Measurements from ENCODE around the gene INPP4B. TPM values are rescaled to one million over a fixed set of nuclear protein-coding genes. Genes with fewer than 3 reads are reported as not detected.

INPP4B gene
- total RNA-seq, 1 donor from 2014 or later, result 4.9 TPM

GRCh38 chr4:142316025-142316424, 530.1 kb downstream of the INPP4B start:
- TF ChIP-seq, protein P1, sequence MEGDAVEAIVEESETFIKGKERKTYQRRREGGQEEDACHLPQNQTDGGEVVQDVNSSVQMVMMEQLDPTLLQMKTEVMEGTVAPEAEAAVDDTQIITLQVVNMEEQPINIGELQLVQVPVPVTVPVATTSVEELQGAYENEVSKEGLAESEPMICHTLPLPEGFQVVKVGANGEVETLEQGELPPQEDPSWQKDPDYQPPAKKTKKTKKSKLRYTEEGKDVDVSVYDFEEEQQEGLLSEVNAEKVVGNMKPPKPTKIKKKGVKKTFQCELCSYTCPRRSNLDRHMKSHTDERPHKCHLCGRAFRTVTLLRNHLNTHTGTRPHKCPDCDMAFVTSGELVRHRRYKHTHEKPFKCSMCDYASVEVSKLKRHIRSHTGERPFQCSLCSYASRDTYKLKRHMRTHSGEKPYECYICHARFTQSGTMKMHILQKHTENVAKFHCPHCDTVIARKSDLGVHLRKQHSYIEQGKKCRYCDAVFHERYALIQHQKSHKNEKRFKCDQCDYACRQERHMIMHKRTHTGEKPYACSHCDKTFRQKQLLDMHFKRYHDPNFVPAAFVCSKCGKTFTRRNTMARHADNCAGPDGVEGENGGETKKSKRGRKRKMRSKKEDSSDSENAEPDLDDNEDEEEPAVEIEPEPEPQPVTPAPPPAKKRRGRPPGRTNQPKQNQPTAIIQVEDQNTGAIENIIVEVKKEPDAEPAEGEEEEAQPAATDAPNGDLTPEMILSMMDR (IDR thresholded peaks at IDR 0.05; ENCODE audit: unreplicated experiment), result no peak
- Mint-ChIP-seq H3K9me3 (ENCODE audit: unreplicated experiment) (no peaks in the 10 kb centered on the region), H3K27me3 (ENCODE audit: unreplicated experiment) (no peaks in the 10 kb centered on the region), H3K4me1 (ENCODE audit: unreplicated experiment) (peaks cover 15% of the 10 kb centered on the region), H3K27ac (ENCODE audit: unreplicated experiment) (no peak overlapping the region), H3K36me3 (ENCODE audit: low read depth, unreplicated experiment) (peaks cover 4% of the 10 kb centered on the region), H3K4me3 (ENCODE audit: unreplicated experiment) (no peak overlapping the region)
- DNase-seq (ENCODE audit: low spot score), result no peak

- H3K27ac Mint-ChIP-seq (ENCODE audit: unreplicated experiment), result no peak overlapping the region
- peaks cover 15% of the 10 kb centered on the region for H3K4me1 Mint-ChIP-seq (ENCODE audit: unreplicated experiment)
- TF ChIP-seq, protein P1 (IDR thresholded peaks at IDR 0.05; ENCODE audit: unreplicated experiment), result no peak
- H3K9me3 Mint-ChIP-seq (ENCODE audit: unreplicated experiment), result no peaks in the 10 kb centered on the region
- H3K4me3 Mint-ChIP-seq (ENCODE audit: unreplicated experiment), result no peak overlapping the region
- no peaks in the 10 kb centered on the region for H3K27me3 Mint-ChIP-seq (ENCODE audit: unreplicated experiment)
- H3K36me3 Mint-ChIP-seq (ENCODE audit: low read depth, unreplicated experiment), result peaks cover 4% of the 10 kb centered on the region
- no peak for DNase-seq (ENCODE audit: low spot score)
These were observed 531.4 kb downstream of the INPP4B start for GRCh38 chr4:142314686-142315085.

DNA sequence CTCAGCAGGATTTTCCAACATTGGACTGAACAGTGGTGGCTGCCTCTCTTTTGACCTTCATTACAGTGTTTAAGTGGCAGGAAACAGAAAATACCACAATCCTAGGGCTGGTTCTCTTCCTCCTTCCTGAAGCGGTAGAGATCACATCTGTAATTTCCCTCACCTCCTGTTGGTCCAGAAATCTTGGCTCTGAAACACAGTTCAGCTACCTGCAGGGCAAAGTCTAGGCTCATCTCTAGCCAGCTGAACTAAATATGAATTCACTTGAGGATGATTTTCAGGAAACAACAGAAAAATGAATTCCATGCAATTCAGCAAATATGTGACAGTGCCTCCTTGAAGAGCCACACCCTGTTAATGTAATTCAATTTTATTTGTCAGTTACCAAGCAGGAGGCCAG, 531.9 kb downstream of the INPP4B start:
- Mint-ChIP-seq H3K27ac (ENCODE audit: unreplicated experiment) (no peak overlapping the region), H3K36me3 (ENCODE audit: low read depth, unreplicated experiment) (peaks cover 4% of the 10 kb centered on the region), H3K4me3 (ENCODE audit: unreplicated experiment) (no peak overlapping the region), H3K4me1 (ENCODE audit: unreplicated experiment) (peaks cover 15% of the 10 kb centered on the region), H3K9me3 (ENCODE audit: unreplicated experiment) (no peaks in the 10 kb centered on the region), H3K27me3 (ENCODE audit: unreplicated experiment) (no peaks in the 10 kb centered on the region)
- no peak for DNase-seq (ENCODE audit: low spot score)
- TF ChIP-seq, protein P1 (IDR thresholded peaks at IDR 0.05; ENCODE audit: unreplicated experiment), result no peak

DNA sequence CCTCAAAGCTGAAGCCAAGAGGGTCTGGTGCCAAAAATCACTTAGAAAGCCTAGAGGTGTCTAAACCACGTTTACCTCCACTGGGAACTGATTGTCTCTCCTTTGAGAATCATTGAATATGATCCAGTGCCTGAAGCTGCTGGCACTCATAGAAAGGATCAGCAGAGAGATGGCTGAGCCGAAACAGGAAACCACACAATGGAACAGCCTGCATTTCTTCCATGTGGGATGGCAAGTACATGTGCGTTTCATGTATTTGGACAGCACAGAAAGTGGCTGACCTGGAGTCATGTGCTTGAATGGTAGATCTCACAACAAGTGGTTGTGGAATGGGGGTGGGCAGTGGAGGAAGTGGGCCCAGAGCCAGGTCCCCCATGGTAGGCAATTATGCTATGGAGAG, 533.7 kb downstream of the INPP4B start:
- Mint-ChIP-seq H3K27ac (ENCODE audit: unreplicated experiment) (no peak overlapping the region), H3K4me3 (ENCODE audit: unreplicated experiment) (no peak overlapping the region), H3K36me3 (ENCODE audit: low read depth, unreplicated experiment) (peaks cover 4% of the 10 kb centered on the region), H3K4me1 (ENCODE audit: unreplicated experiment) (peaks cover 5% of the 10 kb centered on the region), H3K9me3 (ENCODE audit: unreplicated experiment) (no peaks in the 10 kb centered on the region), H3K27me3 (ENCODE audit: unreplicated experiment) (no peaks in the 10 kb centered on the region)
- TF ChIP-seq, protein P1 (IDR thresholded peaks at IDR 0.05; ENCODE audit: unreplicated experiment), result no peak
- no peak for DNase-seq (ENCODE audit: low spot score)

DNA sequence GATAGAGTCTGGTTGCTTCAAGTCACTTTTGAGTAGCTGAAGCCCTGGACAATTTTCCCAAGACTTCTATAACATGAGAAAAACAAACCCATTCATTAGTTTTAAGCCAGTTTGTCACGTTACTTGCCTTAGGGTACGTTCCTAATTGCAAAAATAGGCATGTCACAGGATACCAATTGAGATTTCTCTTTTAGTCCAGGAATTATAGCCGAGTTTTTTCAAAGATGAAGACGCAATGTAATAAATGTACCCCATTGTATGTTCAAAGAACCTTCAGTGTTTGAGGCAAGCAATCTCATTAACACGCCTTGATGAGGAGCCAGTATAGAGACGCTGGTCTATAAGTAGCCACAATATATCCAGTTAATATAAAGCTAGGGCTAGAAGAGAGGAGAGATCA, 534.2 kb downstream of the INPP4B start:
- TF ChIP-seq, protein P1 (IDR thresholded peaks at IDR 0.05; ENCODE audit: unreplicated experiment), result no peak
- Mint-ChIP-seq H3K4me3 (ENCODE audit: unreplicated experiment) (no peak overlapping the region), H3K4me1 (ENCODE audit: unreplicated experiment) (peaks cover 5% of the 10 kb centered on the region), H3K27ac (ENCODE audit: unreplicated experiment) (no peak overlapping the region), H3K36me3 (ENCODE audit: low read depth, unreplicated experiment) (peaks cover 4% of the 10 kb centered on the region), H3K27me3 (ENCODE audit: unreplicated experiment) (no peaks in the 10 kb centered on the region), H3K9me3 (ENCODE audit: unreplicated experiment) (no peaks in the 10 kb centered on the region)
- DNase-seq (ENCODE audit: low spot score), result no peak

Measured in endothelial cell (in vitro differentiated cells).